Astrocyte (in vitro differentiated cells and primary cell): ENCODE measurements around the gene LETMD1. TPM values are rescaled to one million over a fixed set of nuclear protein-coding genes. Genes with fewer than 3 reads are reported as not detected.
A peak's percentile ranks its signal among the peaks of the same experiment; 100 is the strongest.
"Not testable (repeated sequence)": the region's sequence is repeated elsewhere in the genome, so short reads cannot be mapped to it uniquely, and the experiment has no call there.

Experiments
- DNase-seq: peaks from one replicate; pipeline ENCODE4 v3.0.0-alpha.2; 2010; ENCODE audit warnings: low read depth
- FAIRE-seq: peaks from 2 replicates; lab custom pipeline; 2011; peaks lifted over from hg19 to GRCh38; lab: Jason Lieb, UNC
- H2AFZ ChIP-seq: 2 replicates; pipeline ENCODE4 v1.6.0; 2012; ENCODE audit warnings: low read depth, low read length, inconsistent platforms
- H3K27ac ChIP-seq: 2 replicates; pipeline ENCODE4 v1.5.1; 2011; ENCODE audit warnings: low read depth, low read length, inconsistent platforms
- H3K27me3 ChIP-seq: 2 replicates; pipeline ENCODE4 v1.6.0; 2011; ENCODE audit warnings: low read length, inconsistent platforms; ENCODE audit not compliant: insufficient read depth
- H3K36me3 ChIP-seq: 2 replicates; pipeline ENCODE4 v1.5.1; 2011; ENCODE audit warnings: low read length, inconsistent platforms; ENCODE audit not compliant: insufficient read depth
- H3K4me1 ChIP-seq: 2 replicates; pipeline ENCODE4 v1.5.1; 2011; ENCODE audit warnings: low read length, inconsistent platforms; ENCODE audit not compliant: insufficient read depth
- H3K4me2 ChIP-seq: 2 replicates; pipeline ENCODE4 v1.6.0; 2012; ENCODE audit warnings: low read length, inconsistent platforms
- H3K4me3 ChIP-seq: 2 replicates; pipeline ENCODE4 v1.5.1; 2011; ENCODE audit warnings: low read depth, mild to moderate bottlenecking, low read length, inconsistent platforms; ENCODE audit not compliant: insufficient read depth
- H3K79me2 ChIP-seq: 2 replicates; pipeline ENCODE4 v1.6.0; 2012; ENCODE audit warnings: mild to moderate bottlenecking, low read length, inconsistent platforms; ENCODE audit not compliant: insufficient read depth
- H3K9ac ChIP-seq: 2 replicates; pipeline ENCODE4 v1.6.0; 2012; ENCODE audit warnings: mild to moderate bottlenecking, low read length, inconsistent platforms
- H3K9me3 ChIP-seq: 2 replicates; pipeline ENCODE4 v1.5.1; 2012; ENCODE audit warnings: low read depth, mild to moderate bottlenecking, low read length, inconsistent platforms; ENCODE audit not compliant: insufficient read depth
- H4K20me1 ChIP-seq: 2 replicates; pipeline ENCODE4 v1.6.0; 2012; ENCODE audit warnings: low read length, inconsistent platforms; ENCODE audit not compliant: insufficient read depth
- H3K27ac Mint-ChIP-seq: one replicate; pipeline ENCODE4 v1.8.0; 2021; ENCODE audit warnings: mild to moderate bottlenecking, mixed read lengths; ENCODE audit not compliant: unreplicated experiment
- H3K27me3 Mint-ChIP-seq: one replicate; pipeline ENCODE4 v1.8.0; 2021; ENCODE audit warnings: low read depth, mixed read lengths; ENCODE audit not compliant: unreplicated experiment
- H3K36me3 Mint-ChIP-seq: one replicate; pipeline ENCODE4 v1.8.0; 2021; ENCODE audit warnings: low read depth, mixed read lengths; ENCODE audit not compliant: unreplicated experiment
- H3K4me1 Mint-ChIP-seq: one replicate; pipeline ENCODE4 v1.8.0; 2021; ENCODE audit warnings: low read depth, mixed read lengths; ENCODE audit not compliant: unreplicated experiment
- H3K4me3 Mint-ChIP-seq: one replicate; pipeline ENCODE4 v1.8.0; 2021; ENCODE audit warnings: mild to moderate bottlenecking, moderate library complexity, mixed read lengths; ENCODE audit not compliant: unreplicated experiment
- H3K9me3 Mint-ChIP-seq: one replicate; pipeline ENCODE4 v1.8.0; 2021; ENCODE audit warnings: mild to moderate bottlenecking, mixed read lengths; ENCODE audit not compliant: unreplicated experiment
- CTCF ChIP-seq: IDR thresholded peaks from 2 replicates; pipeline ENCODE4 v1.5.1; 2011; ENCODE audit warnings: low read depth, mild to moderate bottlenecking, inconsistent platforms, low read length, moderate library complexity; ENCODE audit not compliant: insufficient read depth
- EZH2 ChIP-seq: IDR thresholded peaks from 2 replicates; pipeline ENCODE4 v1.6.1; 2012; ENCODE audit warnings: mild to moderate bottlenecking, low read length, inconsistent platforms; ENCODE audit not compliant: insufficient read depth
- total RNA-seq: library from RNA; stranded (reverse); gene quantifications from 2 replicates; pipeline ENCODE4 v1.2.1, GENCODE V29; 2021

Gene LETMD1
- total RNA-seq, 1 donor from 2014 or later, result 25.2 TPM

- H3K4me1 ChIP-seq, result no peaks in the 10 kb centered on the region
- no peak overlapping the region for H3K4me2 ChIP-seq
- no peak for DNase-seq
- no peak overlapping the region for H3K9ac ChIP-seq
- no peak overlapping the region for H3K27ac ChIP-seq
- H3K27me3 ChIP-seq, result no peaks in the 10 kb centered on the region
- Mint-ChIP-seq H3K36me3 (peaks cover 2% of the 10 kb centered on the region), H3K9me3 (peaks cover 2% of the 10 kb centered on the region), H3K4me1 (peaks cover 33% of the 10 kb centered on the region), H3K27me3 (no peaks in the 10 kb centered on the region), H3K27ac (peak overlapping the region; percentile 7), H3K4me3 (no peak overlapping the region)
- no peak for FAIRE-seq
- H4K20me1 ChIP-seq, result peaks cover 65% of the 10 kb centered on the region
- H3K79me2 ChIP-seq, result peaks cover 61% of the 10 kb centered on the region
- H3K9me3 ChIP-seq, result no peaks in the 10 kb centered on the region
- no peak overlapping the region for H2AFZ ChIP-seq
- H3K4me3 ChIP-seq, result no peak overlapping the region
- no peak for TF ChIP-seq CTCF
- H3K36me3 ChIP-seq, result peaks cover 22% of the 10 kb centered on the region
These were observed 27.3 kb downstream of the LETMD1 start for GRCh38 chr12:51075390-51075789.

DNA sequence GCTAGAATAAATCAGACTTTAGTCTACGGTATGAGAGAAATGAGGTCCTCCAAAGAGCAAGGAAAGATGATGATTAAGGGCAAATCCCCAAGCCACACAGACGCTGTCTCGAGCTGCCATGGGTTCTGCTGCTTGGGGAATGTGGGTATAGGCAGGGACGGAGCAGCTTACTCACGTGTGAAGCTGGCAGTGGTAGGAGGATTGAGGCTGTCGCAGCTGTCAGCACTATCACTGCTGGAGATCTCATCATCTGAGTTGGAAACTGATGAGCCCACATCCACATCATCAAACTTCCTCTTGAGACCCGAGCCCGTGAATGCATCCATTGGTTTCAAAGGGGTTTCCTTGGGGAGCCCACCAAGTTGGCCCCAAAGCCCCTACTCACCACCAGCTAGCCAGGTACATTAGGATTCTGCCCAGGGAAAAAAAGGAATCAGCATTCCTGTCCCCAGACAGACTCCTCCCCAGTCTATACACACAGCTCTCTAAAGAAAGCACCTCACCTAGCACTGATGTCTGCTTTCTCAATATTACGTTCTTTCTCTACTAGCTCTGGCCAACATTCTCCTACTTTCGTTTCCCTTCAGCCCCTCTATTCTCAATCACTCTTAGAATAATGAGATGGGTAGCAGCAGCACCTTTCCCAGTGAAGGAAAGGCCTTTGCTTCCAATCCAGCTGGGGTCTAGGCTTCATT lies 28.3 kb downstream of the LETMD1 start:
- no peak overlapping the region for H3K9ac ChIP-seq
- DNase-seq (no peak), FAIRE-seq (no peak)
- H3K4me1 ChIP-seq, result no peaks in the 10 kb centered on the region
- Mint-ChIP-seq H3K27me3 (no peaks in the 10 kb centered on the region), H3K36me3 (peaks cover 2% of the 10 kb centered on the region), H3K9me3 (peaks cover 2% of the 10 kb centered on the region), H3K4me3 (peak overlapping the region; percentile 64), H3K27ac (peak overlapping the region; percentile 72), H3K4me1 (peaks cover 36% of the 10 kb centered on the region)
- no peaks in the 10 kb centered on the region for H3K9me3 ChIP-seq
- no peaks in the 10 kb centered on the region for H3K27me3 ChIP-seq
- H3K4me3 ChIP-seq, result no peak overlapping the region
- H3K27ac ChIP-seq, result no peak overlapping the region
- TF ChIP-seq CTCF (no peak), EZH2 (no peak)
- H3K4me2 ChIP-seq, result no peak overlapping the region
- H4K20me1 ChIP-seq, result peaks cover 72% of the 10 kb centered on the region
- H3K36me3 ChIP-seq, result peaks cover 18% of the 10 kb centered on the region
- H3K79me2 ChIP-seq, result peaks cover 71% of the 10 kb centered on the region
- H2AFZ ChIP-seq, result no peak overlapping the region

GRCh38 chr12:51077930-51078329 lies 29.8 kb downstream of the LETMD1 start:
- Mint-ChIP-seq H3K4me3 (peak overlapping the region; percentile 37), H3K9me3 (peaks cover 2% of the 10 kb centered on the region), H3K36me3 (peaks cover 2% of the 10 kb centered on the region), H3K4me1 (peaks cover 39% of the 10 kb centered on the region), H3K27me3 (no peaks in the 10 kb centered on the region), H3K27ac (peak overlapping the region; percentile 55)
- peaks cover 6% of the 10 kb centered on the region for H3K36me3 ChIP-seq
- no peak overlapping the region for H3K9ac ChIP-seq
- H3K4me3 ChIP-seq, result no peak overlapping the region
- peaks cover 81% of the 10 kb centered on the region for H4K20me1 ChIP-seq
- TF ChIP-seq EZH2, result no peak
- no peak for TF ChIP-seq CTCF
- H3K9me3 ChIP-seq, result no peaks in the 10 kb centered on the region
- H2AFZ ChIP-seq, result no peak overlapping the region
- H3K27me3 ChIP-seq, result no peaks in the 10 kb centered on the region
- no peak for FAIRE-seq
- peaks cover 11% of the 10 kb centered on the region for H3K4me1 ChIP-seq
- H3K4me2 ChIP-seq, result peak overlapping the region; percentile 13
- DNase-seq, result peak; percentile 47
- H3K27ac ChIP-seq, result no peak overlapping the region
- H3K79me2 ChIP-seq, result peaks cover 86% of the 10 kb centered on the region

GRCh38 chr12:51078346-51078745 lies 30.2 kb downstream of the LETMD1 start:
- H3K4me3 Mint-ChIP-seq, H3K9me3 ChIP-seq, H3K36me3 Mint-ChIP-seq, H2AFZ ChIP-seq, FAIRE-seq, H3K27ac ChIP-seq, H3K27me3 ChIP-seq, DNase-seq, H3K27me3 Mint-ChIP-seq, H3K4me3 ChIP-seq, H3K4me2 ChIP-seq, H3K36me3 ChIP-seq, H3K9ac ChIP-seq, H3K9me3 Mint-ChIP-seq: not testable (repeated sequence)
- peak overlapping the region; percentile 55 for H3K27ac Mint-ChIP-seq
- peaks cover 82% of the 10 kb centered on the region for H4K20me1 ChIP-seq
- H3K4me1 ChIP-seq, result peaks cover 11% of the 10 kb centered on the region
- peaks cover 39% of the 10 kb centered on the region for H3K4me1 Mint-ChIP-seq
- H3K79me2 ChIP-seq, result peaks cover 90% of the 10 kb centered on the region
